Measurements from ENCODE around the gene SVIL.
A peak's percentile ranks its signal among the peaks of the same experiment; 100 is the strongest.
"Not testable (repeated sequence)": the region's sequence is repeated elsewhere in the genome, so short reads cannot be mapped to it uniquely, and the experiment has no call there.

The SVIL gene

GRCh38 chr10:29575098-29575455, 59.7 kb downstream of the SVIL start:
- no peak for DNase-seq (ENCODE audit: low read depth)

- DNase-seq (ENCODE audit: low read depth): not testable (repeated sequence)
Observed at GRCh38 chr10:29574212-29575097, 60.3 kb downstream of the SVIL start.

- DNase-seq (ENCODE audit: low read depth): not testable (repeated sequence)
Observed at GRCh38 chr10:29570248-29570647, 64.5 kb downstream of the SVIL start.

GRCh38 chr10:29569795-29570194, 65.0 kb downstream of the SVIL start:
- DNase-seq (ENCODE audit: low read depth): no peak

DNA sequence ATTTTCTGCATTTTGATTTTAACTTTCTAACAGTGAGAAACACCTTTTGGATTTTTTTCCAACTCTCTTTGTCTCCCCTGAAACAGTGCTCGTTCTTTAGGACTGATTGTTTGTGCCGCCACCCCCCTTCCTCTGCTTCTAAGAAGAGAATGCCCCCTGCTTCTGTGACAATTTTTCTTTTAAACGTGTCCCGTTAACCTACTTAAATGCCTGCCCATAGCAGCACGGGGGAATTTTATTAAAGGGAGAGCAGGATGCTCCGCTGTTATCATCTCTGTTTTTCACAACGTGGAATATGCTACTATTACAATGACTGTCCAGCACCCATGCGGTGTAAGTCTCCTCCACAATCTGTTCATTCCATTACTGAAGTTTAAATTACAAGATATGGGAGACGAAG, 67.8 kb downstream of the SVIL start:
- DNase-seq (ENCODE audit: low read depth): no peak

GRCh38 chr10:29566209-29566608, 68.6 kb downstream of the SVIL start:
- DNase-seq (ENCODE audit: low read depth): not testable (repeated sequence)

DNA sequence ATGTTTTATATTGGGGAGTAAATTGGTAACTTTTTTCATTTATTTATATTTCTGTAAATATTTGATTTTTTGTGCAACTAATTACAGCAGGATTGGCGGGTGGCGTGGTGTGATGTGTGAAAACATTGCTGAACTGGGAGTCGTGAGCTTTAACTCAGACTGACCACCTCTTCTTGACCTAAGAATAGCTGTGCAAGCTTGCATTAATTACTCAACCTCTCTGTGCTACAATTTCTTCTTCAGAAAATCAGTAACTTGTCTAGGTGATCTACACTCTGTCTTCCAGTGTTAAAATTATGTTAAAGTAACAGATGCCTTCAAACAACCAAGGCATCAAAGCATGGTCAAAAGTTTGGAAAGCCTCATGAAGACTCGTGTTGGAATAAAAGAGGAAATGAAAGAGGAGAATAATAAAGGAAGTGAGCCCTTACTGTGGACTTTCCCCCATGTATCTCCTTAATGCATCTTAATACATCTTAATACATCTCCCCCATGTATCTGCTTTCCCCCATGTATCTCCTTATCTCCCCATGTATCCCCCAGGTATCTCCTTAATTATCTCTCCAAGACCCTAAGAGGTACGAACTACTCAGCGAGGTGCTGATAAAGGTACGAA, 71.2 kb downstream of the SVIL start:
- DNase-seq (ENCODE audit: low read depth): no peak

GRCh38 chr10:29563006-29563405, 71.8 kb downstream of the SVIL start:
- not testable (repeated sequence) for DNase-seq (ENCODE audit: low read depth)

DNA sequence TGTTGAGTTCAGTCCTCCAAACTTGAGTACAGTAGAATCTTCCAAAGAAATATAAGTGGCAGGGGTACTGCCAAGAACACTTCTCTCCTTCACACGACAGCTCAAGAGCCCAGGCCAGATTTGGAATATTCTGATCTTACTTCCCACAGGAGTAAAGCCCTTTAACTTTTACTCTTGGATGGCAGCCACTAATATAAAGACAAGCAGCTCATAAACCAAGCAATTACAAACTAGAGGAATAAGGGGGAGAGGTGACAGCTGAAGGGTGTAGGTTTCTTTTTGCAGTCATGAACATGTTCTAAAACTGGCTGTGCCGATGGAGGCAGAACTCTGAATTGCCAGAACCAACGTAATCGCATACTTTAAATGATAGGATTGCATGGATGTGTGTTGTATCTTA, 74.8 kb downstream of the SVIL start:
- DNase-seq (ENCODE audit: low read depth): no peak

GRCh38 chr10:29557665-29558064, 77.1 kb downstream of the SVIL start:
- DNase-seq (ENCODE audit: low read depth): no peak

DNA sequence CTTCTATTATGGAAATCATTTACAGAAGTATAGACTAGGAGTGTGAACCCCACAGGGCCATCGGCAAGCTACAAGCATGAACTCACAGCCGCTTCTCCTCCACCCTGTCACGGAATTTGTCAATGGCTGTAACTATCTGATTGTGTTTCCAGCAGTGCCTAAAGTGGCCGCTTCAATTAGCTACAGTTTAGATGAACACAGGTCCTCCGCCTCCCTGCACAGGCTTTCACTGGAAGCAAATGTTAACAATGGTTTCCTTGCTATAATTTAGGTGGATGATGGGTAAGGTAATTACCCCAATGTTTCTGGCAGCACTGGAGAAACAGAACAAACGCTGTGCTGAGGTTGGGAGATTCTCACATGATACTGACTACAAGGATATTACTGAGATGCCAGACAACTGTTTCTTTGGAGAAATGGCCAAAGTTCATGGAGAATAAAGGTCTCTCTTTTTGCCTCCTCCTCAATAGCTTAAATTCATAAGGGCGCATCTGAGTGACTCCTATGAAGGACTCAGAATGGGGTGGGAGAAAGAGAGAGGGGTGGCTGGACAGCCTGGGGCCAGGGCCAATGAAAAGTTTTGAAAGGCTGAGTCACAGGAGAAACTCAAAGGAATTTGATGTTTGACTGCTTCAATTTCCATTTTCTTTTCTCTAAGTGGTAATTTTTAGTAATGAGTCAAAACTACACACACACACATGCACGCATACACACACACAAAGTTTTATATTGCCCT, 78.9 kb downstream of the SVIL start:
- peak; percentile 28 for DNase-seq (ENCODE audit: low read depth)

DNA sequence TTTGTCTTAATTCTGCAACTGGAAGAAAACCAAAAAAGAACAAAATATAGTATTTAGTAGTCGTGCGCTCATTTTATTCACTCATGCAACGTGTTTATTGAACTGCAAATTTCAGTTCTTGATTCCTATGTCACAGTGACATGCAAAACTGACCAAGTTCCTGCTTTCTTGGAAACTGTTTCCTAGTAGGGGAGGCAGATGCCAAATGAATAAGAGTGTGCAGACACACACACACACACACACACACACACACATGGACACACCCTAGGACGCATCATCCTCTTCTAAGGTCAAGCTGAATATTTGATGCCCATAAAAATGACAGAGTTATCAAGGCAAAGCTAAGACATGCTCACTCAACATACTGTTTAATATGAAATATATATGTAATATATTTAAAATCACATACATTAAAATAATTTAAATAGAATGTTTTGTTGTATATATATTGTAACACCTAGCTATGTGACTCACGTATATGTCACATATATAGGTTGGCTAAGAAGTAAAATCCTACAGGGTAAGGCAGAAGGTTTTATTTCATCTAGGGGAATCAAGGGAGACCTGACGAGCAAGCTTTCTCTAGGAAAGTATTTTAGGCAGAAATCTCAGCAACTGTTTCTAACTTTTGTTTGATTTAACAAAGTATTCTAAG, 79.6 kb downstream of the SVIL start:
- no peak for DNase-seq (ENCODE audit: low read depth)

GRCh38 chr10:29554660-29555059, 80.1 kb downstream of the SVIL start:
- DNase-seq (ENCODE audit: low read depth): no peak

GRCh38 chr10:29553544-29554250, 81.1 kb downstream of the SVIL start:
- DNase-seq (ENCODE audit: low read depth): no peak

GRCh38 chr10:29553116-29553515, 81.7 kb downstream of the SVIL start:
- not testable (repeated sequence) for DNase-seq (ENCODE audit: low read depth)

- DNase-seq (ENCODE audit: low read depth): not testable (repeated sequence)
Observed at GRCh38 chr10:29549493-29549892, 85.3 kb downstream of the SVIL start.

- DNase-seq (ENCODE audit: low read depth): no peak
Observed at GRCh38 chr10:29546773-29547313, 87.9 kb downstream of the SVIL start.

DNA sequence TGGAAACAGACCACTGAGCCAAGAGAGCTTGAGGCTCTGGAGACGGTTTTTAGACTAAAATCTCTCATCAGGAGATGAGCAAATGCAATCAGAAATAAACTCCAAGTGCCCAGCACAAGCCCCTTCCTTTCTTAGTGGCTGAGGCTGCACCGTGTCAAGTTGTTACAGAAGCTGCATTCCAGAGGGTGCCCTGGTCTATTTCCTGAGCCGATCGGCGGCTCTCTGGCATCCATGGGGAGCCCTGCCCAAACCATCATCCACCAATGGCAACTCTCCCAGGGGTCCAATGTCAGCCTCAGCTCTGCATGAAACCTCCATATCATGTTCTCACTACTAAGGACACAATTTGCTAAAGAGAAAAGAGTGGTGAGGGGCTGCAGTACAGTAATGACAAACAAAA, 89.6 kb downstream of the SVIL start:
- DNase-seq (ENCODE audit: low read depth): no peak

DNA sequence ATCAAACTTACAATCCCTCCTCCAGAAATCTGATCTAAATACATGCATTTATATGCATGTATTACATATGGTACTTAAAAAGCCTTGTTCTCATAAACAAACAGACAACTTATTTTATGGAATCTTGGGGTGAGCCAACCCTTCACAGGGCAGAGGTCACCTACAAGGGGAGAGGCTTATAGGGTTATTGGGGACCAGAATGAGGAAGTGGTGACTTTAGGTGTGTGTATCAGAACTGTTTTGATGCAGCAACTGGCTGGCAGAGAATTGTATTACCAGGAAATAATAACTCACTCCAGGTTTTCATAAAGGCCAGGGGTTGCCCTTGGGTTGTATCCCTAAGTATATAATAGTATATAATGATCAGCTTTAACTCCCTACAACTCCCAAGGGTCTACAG, 91.1 kb downstream of the SVIL start:
- DNase-seq (ENCODE audit: low read depth): no peak

DNA sequence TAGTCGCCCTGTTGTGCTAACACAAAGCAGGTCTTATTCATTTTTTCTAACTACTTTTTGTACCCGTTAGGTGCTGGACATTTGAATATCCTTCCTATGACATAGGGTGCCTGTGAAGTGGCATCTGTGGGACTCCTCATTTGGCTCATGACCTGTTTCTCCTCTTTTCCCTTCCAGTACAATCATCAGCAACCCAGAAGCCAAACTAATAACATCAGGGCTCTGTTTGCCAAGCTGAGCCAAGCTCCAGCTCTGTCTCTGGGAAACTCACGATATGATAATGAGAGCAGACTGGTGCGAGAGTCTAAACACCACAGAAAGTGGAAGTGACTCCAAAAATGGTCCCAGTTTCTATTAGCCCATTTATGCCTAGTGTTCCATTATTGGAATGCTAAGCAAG, 92.0 kb downstream of the SVIL start:
- no peak for DNase-seq (ENCODE audit: low read depth)

DNA sequence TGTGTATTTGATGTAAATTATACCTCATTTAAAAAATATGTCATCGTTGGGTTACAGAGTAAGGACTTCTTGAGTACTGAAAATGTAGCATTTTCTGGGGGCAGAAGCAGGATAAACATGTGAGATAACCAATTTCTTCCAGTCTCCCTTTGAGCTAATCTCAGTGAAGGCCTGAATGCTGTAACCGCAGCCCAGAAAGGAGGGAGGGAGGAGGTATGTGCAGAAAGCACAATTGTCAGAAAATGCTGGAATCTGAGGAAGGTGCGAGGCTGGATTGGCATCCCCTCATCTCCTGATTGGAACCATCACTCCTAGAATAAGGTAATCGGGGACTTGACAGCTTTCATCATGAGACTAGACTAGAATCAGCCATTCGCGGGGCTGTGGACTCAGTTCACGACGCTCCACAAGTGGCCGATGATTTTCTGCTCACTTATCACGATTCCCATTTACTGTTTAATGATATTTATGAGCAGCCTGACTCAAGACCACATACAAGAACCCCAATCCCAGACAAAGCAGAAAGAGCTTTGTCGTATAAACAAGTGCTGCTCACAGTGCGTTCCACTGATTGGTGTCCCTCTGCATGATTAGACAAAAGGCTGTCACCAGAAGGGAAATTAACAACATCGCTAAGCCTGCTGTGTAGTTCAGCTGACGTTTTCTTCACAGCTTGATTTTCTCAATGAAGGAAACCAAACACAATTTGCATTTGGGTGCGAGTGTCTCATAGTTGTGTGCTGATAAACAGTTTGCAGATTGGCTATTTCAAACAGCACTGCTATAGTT, 93.2 kb downstream of the SVIL start:
- no peak for DNase-seq (ENCODE audit: low read depth)

Measured in HS-5 (cell line).